GM12865 (cell line): ENCODE data around the gene KRTAP12-1.
"Not testable (repeated sequence)": the region's sequence is repeated elsewhere in the genome, so short reads cannot be mapped to it uniquely, and the experiment has no call there.

ENCODE experiments used
- DNase-seq: peaks from one replicate; pipeline ENCODE4 v3.0.0; 2010; ENCODE audit warnings: low read depth
- H3K4me3 ChIP-seq: 2 replicates; pipeline ENCODE4 v1.5.1; 2011; ENCODE audit warnings: mild to moderate bottlenecking, low read depth, low read length, control low read depth
- TF ChIP-seq, protein P1 (sequence below): IDR thresholded peaks from 2 replicates; pipeline ENCODE4 v1.5.1; 2011; ENCODE audit warnings: low read length, control low read depth, low read depth, inconsistent platforms; ENCODE audit not compliant: insufficient read depth; ENCODE audit errors: missing control alignments

Gene KRTAP12-1

DNA sequence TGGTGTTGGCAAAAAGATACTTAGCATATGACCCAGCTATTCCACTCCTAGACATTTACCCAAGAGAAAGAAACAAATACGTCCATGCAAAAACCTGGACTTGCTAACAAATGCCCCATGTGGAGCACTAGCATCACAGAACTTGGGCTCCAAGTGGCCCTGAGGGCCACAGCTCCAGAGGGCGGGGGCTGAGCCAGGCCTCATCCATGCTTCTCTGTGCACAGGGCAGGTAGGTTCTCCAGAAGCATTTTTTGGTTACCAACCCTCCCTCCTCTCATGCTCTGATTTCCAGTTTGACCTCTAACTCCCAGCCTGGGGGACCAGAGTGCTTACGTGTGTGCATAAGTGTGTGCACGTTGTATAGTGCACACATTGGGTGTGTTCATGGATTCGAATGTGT lies 17.3 kb downstream of the KRTAP12-1 start:
- TF ChIP-seq, protein P1, sequence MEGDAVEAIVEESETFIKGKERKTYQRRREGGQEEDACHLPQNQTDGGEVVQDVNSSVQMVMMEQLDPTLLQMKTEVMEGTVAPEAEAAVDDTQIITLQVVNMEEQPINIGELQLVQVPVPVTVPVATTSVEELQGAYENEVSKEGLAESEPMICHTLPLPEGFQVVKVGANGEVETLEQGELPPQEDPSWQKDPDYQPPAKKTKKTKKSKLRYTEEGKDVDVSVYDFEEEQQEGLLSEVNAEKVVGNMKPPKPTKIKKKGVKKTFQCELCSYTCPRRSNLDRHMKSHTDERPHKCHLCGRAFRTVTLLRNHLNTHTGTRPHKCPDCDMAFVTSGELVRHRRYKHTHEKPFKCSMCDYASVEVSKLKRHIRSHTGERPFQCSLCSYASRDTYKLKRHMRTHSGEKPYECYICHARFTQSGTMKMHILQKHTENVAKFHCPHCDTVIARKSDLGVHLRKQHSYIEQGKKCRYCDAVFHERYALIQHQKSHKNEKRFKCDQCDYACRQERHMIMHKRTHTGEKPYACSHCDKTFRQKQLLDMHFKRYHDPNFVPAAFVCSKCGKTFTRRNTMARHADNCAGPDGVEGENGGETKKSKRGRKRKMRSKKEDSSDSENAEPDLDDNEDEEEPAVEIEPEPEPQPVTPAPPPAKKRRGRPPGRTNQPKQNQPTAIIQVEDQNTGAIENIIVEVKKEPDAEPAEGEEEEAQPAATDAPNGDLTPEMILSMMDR, result no peak
- no peak for DNase-seq

DNA sequence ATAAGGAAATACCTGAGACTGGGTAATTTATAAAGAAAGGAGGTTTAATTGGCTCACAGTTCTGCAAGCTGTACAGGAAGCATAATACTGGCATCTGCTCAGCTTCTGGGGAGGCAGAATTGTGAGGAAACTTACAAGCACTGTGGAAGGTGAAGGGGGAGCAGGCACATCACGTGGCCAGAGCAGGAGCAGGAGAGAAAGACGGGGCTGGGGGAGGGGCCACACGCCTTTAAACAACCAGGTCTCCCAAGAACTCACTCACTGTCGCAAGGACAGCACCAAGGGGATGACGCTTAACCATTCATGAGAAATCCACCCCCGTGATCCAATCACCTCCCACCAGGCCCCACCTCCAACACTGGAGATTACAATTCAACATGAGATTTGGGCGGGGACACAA lies 20.4 kb downstream of the KRTAP12-1 start:
- not testable (repeated sequence) for H3K4me3 ChIP-seq, DNase-seq

More for the DNA sequence above, 17.3 kb downstream of the KRTAP12-1 start:
- H3K4me3 ChIP-seq, result no peak overlapping the region

DNA sequence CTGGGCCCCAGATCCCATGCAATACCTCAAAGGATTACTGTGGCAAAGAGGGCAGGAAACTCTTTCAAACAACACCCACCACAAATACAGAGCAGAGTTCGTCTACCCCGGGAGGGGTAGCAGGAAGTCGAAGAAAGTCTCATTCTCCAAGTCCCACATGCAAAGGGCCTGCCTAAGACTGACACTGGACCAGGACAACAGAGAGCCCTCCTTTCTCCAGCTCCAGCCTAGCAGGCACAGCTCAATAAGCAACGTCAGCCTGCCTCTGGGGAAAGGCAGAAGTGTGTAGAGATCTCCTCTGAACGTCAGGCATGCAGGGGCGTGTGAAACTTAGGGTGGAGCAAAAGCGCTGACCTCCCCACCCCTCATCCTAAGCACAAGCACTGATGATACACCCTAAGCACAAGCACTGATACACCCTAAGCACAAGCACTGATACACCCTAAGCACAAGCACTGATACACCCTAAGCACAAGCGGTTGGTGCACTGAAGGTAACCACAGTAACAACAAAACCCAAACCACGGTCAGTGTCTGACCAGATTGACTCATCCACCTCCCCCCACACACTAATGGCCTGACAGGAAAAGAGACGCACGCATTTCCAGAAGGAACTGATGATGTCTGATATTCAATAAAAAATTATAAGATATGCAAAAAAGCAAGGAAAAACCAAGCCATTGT lies 22.9 kb downstream of the KRTAP12-1 start:
- DNase-seq, result peak; percentile 39
- TF ChIP-seq, protein P1, result no peak
- no peak overlapping the region for H3K4me3 ChIP-seq

DNA sequence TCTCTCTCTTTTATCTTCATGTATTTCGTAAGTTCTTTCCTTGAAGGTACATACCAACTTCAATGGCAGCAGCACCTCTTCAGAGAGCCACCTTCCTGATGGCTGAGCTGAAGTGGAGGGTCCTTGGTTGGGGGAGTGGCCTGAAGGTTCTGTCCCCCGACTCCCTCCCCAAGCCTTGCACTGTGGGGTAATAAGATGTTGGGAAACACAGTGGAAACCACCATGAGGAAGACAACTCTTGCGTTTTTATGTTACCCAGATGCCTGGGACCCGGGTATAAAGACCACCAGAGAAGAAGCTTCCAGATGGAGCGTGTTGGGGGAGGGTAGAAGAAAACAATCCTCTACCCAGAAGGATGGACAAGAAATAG lies 23.4 kb downstream of the KRTAP12-1 start:
- TF ChIP-seq, protein P1, result no peak
- DNase-seq, result no peak
- H3K4me3 ChIP-seq, result no peak overlapping the region

DNA sequence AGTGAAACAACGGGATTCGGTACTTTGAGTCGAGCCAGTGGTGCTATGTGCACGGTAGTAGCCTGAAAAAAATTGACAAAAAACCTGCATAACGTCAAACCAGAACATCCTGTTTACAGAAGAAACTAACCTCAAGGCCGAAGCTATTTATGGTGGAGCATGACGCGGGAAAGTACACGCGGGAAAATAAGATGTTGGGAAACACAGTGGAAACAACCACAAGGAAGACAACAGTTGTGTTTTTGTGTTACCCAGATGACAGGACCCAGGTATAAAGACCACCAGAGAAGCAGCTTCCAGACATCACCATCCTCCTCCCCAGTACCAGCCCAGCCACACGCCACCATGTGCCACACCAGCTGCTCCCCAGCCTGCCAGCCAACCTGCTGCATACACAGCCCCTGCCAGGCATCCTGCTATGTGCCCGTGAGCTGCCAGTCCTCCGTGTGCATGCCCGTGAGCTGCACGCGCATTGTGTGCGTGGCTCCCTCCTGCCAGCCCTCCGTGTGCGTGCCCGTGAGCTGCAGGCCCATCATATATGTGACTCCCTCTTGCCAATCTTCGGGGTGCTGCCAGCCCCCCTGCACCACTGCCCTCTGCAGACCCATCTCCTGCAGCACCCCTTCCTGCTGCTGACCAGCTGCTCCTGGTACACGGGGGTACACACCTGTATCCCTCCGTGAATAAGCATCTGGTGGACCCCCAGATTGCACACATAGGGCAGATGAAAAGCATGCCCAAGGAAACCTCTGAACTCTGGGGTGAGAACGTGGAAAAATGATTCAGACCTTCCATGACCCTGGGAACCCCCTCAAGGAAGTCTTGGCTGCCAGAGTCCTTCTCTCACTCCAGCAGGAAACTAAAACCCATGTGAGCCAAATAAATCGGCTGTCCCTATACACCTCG lies 24.1 kb downstream of the KRTAP12-1 start, which contains the start of gene KRTAP12-3:
Gene KRTAP12-3, plus strand, starts transcription at position 298 of the 906 bp plus-strand sequence. Its CDS starts 48 bp downstream, at position 346.
- TF ChIP-seq, protein P1, result no peak

DNA sequence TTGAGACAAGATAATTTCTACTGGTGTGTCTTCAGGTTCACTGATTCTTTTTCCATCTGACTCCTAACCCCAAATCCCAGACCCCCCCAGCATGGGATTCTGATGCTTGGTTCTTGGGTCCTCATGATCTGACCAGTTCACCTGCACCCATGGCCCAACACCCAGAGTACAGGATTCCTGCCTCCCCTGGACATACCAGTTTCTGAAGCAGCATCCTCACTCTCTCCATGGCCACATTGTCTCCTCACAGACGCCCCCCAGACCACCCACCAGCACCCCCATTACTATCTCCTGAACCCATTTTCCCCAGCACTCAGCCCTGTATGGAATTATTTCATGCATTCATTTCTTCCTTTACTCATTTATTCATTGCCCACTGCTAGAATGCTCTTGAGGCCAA lies 25.1 kb downstream of the KRTAP12-1 start:
- no peak overlapping the region for H3K4me3 ChIP-seq
- TF ChIP-seq, protein P1, result no peak
- DNase-seq, result no peak

More for the DNA sequence above, 24.1 kb downstream of the KRTAP12-1 start, which contains the start of gene KRTAP12-3:
- DNase-seq, result peak; percentile 27
- H3K4me3 ChIP-seq, result no peak within 1 kb of the TSS

DNA sequence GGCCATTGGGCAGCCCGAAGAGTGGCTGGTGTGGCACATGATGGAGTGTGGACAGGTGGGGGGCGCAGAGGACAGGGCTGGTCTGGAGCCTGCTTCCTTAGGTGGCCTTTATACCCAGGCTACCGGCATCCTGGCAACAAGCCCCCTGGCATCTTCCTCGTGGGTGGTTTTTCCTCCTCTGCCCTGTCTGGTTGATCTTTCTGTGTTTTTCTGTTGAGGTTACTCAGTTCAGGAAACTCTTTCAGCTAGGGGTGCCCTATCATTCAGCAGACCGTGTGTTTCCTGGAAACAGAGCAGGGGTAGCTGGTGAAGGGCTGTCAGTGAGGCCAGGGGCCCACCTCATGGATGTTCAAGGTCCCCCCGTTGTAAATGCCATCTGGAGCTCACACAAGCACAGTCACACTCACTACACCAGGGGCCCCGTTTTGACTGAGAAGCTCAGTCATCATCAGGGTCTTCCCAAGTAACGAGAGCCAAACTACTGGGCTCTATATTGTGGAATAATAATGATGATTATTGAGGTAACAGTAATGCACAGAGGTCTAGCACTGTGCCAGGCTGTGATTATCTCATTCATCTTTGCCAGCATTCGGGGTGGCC lies 27.3 kb downstream of the KRTAP12-1 start, which contains the start of gene KRTAP12-4:
Gene KRTAP12-4, minus strand, starts transcription at position 84 of the 600 bp plus-strand sequence. Its CDS starts 45 bp downstream, at position 39.
- H3K4me3 ChIP-seq, result no peak within 1 kb of the TSS
- DNase-seq, result no peak
- TF ChIP-seq, protein P1, result no peak
